Activated CD8-positive, alpha-beta T cell treated with anti-CD3 and anti-CD28 coated beads, Interleukin-2, amount 10 ng/mL, durations not matched to agents 7 days and 5 days (primary cell): ENCODE data around the gene ZNF593. TPM values are rescaled to one million over a fixed set of nuclear protein-coding genes. Genes with fewer than 3 reads are reported as not detected.

Experiments used
- ATAC-seq: fragments of 150-1000 bp; cut with Tn5 transposase; one replicate; pipeline ENCODE4 v1.10.0; 2021; ENCODE audit warnings: moderate library complexity
- CTCF ChIA-PET: fragments of 350-600 bp; sonication (Branson Sonifier 250); formaldehyde crosslinking; loops from one replicate; lab custom pipeline; 2021; ENCODE audit warnings: antibody characterized with exemption; lab: Charles Lee
- POLR2A ChIA-PET: fragments of 350-600 bp; sonication (Branson Sonifier 250); formaldehyde crosslinking; loops from one replicate; lab custom pipeline; 2021; ENCODE audit warnings: antibody characterized with exemption; lab: Charles Lee
- DNase-seq: peaks from one replicate; pipeline ENCODE4 v3.0.0-alpha.2; 2020
- H3K27ac Mint-ChIP-seq: one replicate; pipeline ENCODE4 v1.8.0; 2021; ENCODE audit warnings: mild to moderate bottlenecking, mixed read lengths
- H3K27me3 Mint-ChIP-seq: one replicate; pipeline ENCODE4 v1.8.0; 2021; ENCODE audit warnings: low read depth, mixed read lengths
- H3K36me3 Mint-ChIP-seq: one replicate; pipeline ENCODE4 v1.8.0; 2021; ENCODE audit warnings: low read depth, mixed read lengths
- H3K4me1 Mint-ChIP-seq: one replicate; pipeline ENCODE4 v1.8.0; 2021; ENCODE audit warnings: low read depth, mixed read lengths
- H3K4me3 Mint-ChIP-seq: one replicate; pipeline ENCODE4 v1.8.0; 2021; ENCODE audit warnings: mild to moderate bottlenecking, mixed read lengths
- H3K9me3 Mint-ChIP-seq: one replicate; pipeline ENCODE4 v1.8.0; 2022; ENCODE audit warnings: mixed read lengths; ENCODE audit not compliant: insufficient read depth
- total RNA-seq, 2 experiments: library from RNA; stranded (reverse); gene quantifications; one replicate each; pipeline ENCODE4 v1.2.3, GENCODE V29; 2021

The ZNF593 gene
- total RNA-seq, 2 experiments from 2014 or later: 28.4 to 31.1 TPM

DNA sequence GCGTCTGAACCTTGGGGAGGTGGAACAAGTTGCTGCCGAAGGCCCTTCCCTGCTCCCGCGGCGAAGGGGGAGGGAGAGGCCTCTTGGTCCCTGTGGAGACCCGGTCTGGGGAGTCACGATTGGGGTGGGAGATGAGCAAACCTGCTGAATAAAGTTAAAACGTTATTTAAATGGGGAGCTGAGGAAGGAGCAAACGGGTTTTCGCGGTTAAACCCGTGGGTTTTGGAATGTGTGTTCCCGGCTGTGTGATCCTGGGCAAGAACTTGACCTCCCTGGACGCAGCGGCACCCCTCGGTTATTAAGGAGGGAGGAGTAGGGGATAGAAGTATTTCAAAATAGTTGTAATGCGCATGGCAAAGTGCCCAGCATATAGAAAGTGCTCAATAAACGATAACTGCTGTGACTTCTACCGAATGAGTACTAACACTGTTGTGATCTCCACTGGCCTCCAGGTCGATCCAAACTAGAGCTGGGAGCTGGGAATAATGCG, 7.4 kb upstream of the ZNF593 start:
- H3K36me3 Mint-ChIP-seq: no peaks in the 10 kb centered on the region
- DNase-seq: no peak
- POLR2A ChIA-PET: no interaction called here
- peaks cover 36% of the 10 kb centered on the region for H3K27me3 Mint-ChIP-seq
- CTCF ChIA-PET: interaction anchor here (0.9 to 1.8 kb wide), 6 partner anchors 8 to 255 kb away, joined by 3 to 5 read pairs (median 4); partner anchors contain the start of gene ZNF593
- H3K27ac Mint-ChIP-seq: no peak overlapping the region
- H3K9me3 Mint-ChIP-seq: no peaks in the 10 kb centered on the region
- ATAC-seq: no peak
- H3K4me3 Mint-ChIP-seq: peak overlapping the region; percentile 53
- peaks cover 21% of the 10 kb centered on the region for H3K4me1 Mint-ChIP-seq

DNA sequence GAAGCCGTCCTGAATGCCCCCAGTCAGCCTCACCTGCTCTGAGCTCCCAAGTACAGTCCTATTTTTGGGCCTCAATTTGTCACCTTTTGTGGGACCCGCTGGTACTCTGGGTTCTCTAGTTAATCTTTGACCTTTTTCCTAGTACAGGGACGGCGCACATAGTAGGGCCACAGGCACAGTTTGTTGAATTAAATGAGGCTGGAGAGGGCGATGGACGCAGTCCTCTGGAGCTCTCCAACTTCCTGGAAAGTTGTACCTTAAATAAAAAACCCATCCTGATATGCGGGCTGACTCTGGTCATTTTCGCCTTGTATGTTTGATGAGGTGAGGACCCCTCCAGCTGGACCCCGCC, 6.0 kb upstream of the ZNF593 start:
- H3K27me3 Mint-ChIP-seq: peaks cover 30% of the 10 kb centered on the region
- no peak for ATAC-seq
- no peak for DNase-seq
- no peak overlapping the region for H3K27ac Mint-ChIP-seq
- H3K9me3 Mint-ChIP-seq: no peaks in the 10 kb centered on the region
- CTCF ChIA-PET: interaction anchor here (0.8 to 1.3 kb wide), 3 partner anchors 15 to 72 kb away, joined by 3 to 5 read pairs (median 4); no protein-coding TSS in a partner anchor
- H3K4me3 Mint-ChIP-seq: no peak overlapping the region
- peaks cover 21% of the 10 kb centered on the region for H3K4me1 Mint-ChIP-seq
- H3K36me3 Mint-ChIP-seq: no peaks in the 10 kb centered on the region
- POLR2A ChIA-PET: no interaction called here

DNA sequence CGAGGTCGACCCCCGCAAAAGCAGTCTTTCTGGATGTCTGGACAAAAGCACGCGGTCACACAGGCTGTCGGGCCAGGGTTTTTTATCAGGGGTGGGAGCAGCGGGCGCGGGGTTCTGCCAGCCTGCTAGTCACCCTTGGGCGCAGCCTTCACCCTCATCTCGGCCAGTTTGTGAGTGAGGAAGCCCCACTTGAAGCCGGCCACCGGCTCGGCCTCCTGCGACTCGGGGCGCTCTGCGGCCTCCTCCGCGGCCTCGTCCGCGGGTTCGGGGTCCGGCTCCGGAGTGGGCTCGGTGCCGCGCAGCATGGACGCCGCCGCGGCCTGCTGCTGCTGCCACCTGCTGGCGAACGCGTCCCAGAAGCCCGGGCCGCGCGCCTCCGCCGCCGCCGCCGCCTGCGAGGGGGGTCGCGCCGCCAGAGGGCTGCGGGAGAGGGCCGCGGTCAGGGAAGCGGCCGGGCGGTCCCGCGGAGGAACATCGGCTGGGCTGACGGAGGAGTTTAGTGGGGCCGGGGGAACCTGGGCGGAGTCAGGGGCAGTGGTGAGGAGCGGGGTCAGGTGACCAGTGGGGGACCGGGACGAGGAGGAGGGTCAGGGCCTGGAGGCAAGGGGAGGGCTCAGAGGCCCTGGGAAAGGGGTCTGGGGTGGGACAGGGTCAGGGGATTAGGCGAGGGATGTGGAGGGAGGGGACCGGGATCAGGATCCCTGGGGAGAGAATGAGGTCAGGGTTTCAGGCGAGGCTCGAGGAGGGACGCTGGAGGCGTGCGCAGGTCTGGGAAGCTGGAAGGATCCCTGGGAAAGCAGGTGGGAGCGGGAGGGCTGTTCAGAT, 5.5 kb upstream of the ZNF593 start:
- Mint-ChIP-seq H3K27me3 (peaks cover 30% of the 10 kb centered on the region), H3K4me1 (peaks cover 22% of the 10 kb centered on the region), H3K9me3 (no peaks in the 10 kb centered on the region), H3K27ac (no peak overlapping the region), H3K4me3 (peak overlapping the region; percentile 15), H3K36me3 (no peaks in the 10 kb centered on the region)
- DNase-seq: peak; percentile 55
- peak; percentile 71 for ATAC-seq
- ChIA-PET CTCF (interaction anchor here (0.8 to 1.8 kb wide), 4 partner anchors 15 to 71 kb away, joined by 3 to 5 read pairs (median 4); no protein-coding TSS in a partner anchor), POLR2A (no interaction called here)

DNA sequence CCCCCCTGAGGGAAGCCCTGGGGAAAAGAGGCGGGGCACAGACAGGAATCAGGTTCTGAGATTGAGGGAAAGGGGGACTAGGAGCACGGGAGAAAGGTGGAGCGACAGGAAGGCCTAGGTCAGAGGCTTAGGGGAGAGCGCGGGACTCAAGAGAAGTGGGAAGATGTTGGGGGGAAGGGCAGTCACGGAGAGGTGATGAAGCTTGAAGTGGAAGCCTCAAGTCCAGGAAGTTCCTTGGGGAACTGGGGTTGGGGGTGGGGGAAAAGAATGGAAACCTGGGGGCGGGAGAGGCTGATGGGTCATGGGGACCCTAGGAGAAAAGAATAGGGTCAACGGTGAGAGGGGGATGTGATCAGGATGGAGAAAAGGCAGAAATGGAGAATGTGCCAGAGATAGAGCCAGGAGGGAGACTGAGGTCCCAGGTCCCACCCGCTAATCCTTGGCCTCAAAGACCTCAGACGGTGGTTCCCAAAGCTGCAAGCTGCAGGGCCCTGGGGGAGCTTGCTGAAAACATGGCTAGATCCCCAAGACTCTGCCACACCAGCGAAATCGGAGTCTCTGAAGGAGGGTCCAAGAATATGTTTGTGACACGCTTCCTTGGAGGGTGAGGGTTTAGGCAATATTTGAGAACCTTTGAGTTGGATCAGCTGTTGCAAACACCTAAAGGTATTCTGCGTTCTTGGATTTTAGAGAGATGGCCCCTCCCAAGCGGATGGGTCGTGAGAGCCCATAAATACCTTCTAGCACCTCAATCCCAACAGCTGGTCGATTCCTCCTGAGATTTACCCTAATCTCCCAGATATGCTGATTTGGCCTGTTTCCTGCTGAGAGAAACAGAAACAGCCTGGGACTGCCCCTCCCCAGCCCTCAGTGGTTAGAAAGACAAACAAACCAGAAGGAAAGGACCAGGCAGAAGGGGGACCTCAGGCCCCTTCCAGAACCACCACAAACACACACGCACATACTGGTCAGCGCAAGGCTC, 4.6 kb upstream of the ZNF593 start:
- Mint-ChIP-seq H3K9me3 (no peaks in the 10 kb centered on the region), H3K4me1 (peaks cover 23% of the 10 kb centered on the region), H3K36me3 (no peaks in the 10 kb centered on the region), H3K27ac (no peak overlapping the region), H3K27me3 (peaks cover 27% of the 10 kb centered on the region), H3K4me3 (no peak overlapping the region)
- ChIA-PET CTCF (interaction anchor here (0.8 to 1.8 kb wide), 4 partner anchors 20 to 60 kb away, joined by 3 to 5 read pairs (median 4); no protein-coding TSS in a partner anchor), POLR2A (interaction anchor here (0.7 kb wide), 1 partner anchor 27 kb away, joined by 3 read pairs; no protein-coding TSS in a partner anchor)
- DNase-seq (no peak), ATAC-seq (no peak)

DNA sequence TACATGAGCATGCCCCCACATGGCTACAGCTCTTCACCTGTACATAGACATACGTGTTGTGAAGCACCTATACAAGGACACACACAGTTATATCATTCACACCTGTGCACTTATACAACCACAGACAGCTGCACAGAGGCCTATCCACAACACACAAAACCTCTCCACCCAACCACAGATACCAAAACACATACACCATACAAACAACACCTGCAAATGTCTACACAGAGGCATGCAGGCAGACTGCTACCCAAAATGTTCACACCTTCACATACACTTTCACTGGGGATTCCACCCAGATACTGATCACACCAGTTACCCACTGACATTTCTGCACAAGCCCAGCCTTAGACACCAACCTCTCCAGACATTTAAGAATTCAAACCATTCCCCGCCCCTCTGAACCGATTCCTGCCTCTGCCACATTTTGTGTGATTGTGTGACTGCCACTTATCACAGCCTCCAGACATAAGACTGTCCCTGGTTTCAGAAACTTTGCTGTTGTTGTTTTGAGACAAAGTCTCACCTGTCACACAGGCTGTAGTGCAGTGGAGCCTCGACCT, 2.9 kb upstream of the ZNF593 start:
- POLR2A ChIA-PET: no interaction called here
- H3K27me3 Mint-ChIP-seq: peaks cover 24% of the 10 kb centered on the region
- CTCF ChIA-PET: interaction anchor here (1.2 kb wide), 1 partner anchor 126 kb away, joined by 3 read pairs; no protein-coding TSS in a partner anchor
- no peak for ATAC-seq
- H3K36me3 Mint-ChIP-seq: peaks cover 4% of the 10 kb centered on the region
- no peak overlapping the region for H3K27ac Mint-ChIP-seq
- no peaks in the 10 kb centered on the region for H3K9me3 Mint-ChIP-seq
- DNase-seq: no peak
- H3K4me3 Mint-ChIP-seq: no peak overlapping the region
- peaks cover 35% of the 10 kb centered on the region for H3K4me1 Mint-ChIP-seq

DNA sequence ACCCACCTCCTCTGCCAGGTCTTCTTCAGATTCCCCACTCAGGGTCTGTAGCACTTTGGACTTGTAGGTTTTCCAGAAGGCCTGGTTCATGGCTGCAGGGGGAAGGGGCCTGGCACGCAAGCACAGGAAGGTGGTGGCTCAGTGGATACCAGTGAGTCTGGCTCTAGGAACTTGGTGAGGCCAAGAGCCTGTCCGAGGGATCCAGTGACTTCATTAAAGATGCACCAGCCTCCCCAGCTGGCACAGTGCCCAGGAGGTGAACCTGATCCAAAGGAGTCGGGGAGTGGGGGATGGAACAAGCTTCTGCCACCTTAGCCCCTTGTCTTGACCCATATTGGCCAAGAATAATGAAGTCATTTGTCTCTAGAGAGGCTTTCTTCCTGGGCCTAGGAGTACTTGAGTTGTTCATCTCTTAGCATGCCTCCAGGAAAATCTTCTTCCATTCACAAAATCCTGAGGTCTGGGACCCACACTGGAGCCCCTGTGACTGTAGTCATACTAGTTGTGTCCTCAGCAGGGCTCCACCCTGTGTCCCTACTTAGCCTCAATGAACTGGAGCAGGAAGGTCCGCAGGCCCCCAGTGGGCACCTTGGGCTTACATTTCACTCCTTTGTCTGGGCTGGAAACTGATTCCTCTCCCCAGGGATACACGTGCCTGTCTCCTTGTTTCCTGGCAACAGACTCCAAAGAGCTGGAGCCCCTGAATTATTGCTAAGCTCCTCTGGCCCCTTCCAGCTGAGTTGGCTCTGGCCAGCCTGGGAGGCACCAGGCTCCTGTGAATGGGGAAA, 1.1 kb upstream of the ZNF593 start, which contains the start of gene C1orf232:
Gene C1orf232, minus strand, starts transcription at position 554 of the 788 bp plus-strand sequence. Its CDS starts 464 bp downstream, at position 90.
- no peak for DNase-seq
- ChIA-PET CTCF (interaction anchor here (0.7 to 4.2 kb wide), 11 partner anchors 10 to 249 kb away, joined by 3 to 69 read pairs (median 9); partner anchors contain the start of genes CEP85, CNKSR1 and FAM110D), POLR2A (no interaction called here)
- H3K4me1 Mint-ChIP-seq: peaks cover 31% of the 10 kb centered on the region
- no peak for ATAC-seq
- peaks cover 16% of the 10 kb centered on the region for H3K27me3 Mint-ChIP-seq
- H3K9me3 Mint-ChIP-seq: no peaks in the 10 kb centered on the region
- peaks cover 4% of the 10 kb centered on the region for H3K36me3 Mint-ChIP-seq
- peak within 1 kb of the TSS; percentile 89 for H3K27ac Mint-ChIP-seq
- peak within 1 kb of the TSS; percentile 89 for H3K4me3 Mint-ChIP-seq

DNA sequence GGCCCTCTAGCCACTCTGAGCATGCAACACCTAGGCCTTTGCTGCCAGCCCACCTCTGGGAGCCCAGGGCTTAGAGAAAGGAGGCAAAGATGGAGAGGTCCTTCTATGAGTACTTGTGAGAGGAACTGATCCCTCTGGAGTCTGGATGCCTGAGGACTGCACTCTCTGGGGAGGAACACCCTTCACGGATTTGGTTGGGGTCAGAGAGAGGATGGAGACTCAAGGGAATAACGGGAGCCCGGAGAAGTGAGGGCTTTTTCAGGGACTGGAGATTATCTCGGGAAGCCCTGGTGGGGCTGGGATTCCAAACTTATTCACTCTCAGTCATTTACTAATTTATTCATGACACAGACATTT, 532 bp upstream of the ZNF593 start:
- ChIA-PET CTCF (interaction anchor here (0.6 to 4.2 kb wide), 49 partner anchors 8 to 276 kb away, joined by 3 to 69 read pairs (median 4); partner anchors contain the start of genes CATSPER4, CD52, CEP85 and CNKSR1), POLR2A (interaction anchor here (0.9 to 1.4 kb wide), 4 partner anchors 11 to 65 kb away, joined by 3 to 6 read pairs (median 4); partner anchors contain the start of gene CEP85)
- Mint-ChIP-seq H3K4me1 (peaks cover 28% of the 10 kb centered on the region), H3K27me3 (peaks cover 13% of the 10 kb centered on the region), H3K4me3 (peak overlapping the region; percentile 89), H3K9me3 (no peaks in the 10 kb centered on the region), H3K36me3 (peaks cover 4% of the 10 kb centered on the region), H3K27ac (peak overlapping the region; percentile 68)
- ATAC-seq: no peak
- no peak for DNase-seq

DNA sequence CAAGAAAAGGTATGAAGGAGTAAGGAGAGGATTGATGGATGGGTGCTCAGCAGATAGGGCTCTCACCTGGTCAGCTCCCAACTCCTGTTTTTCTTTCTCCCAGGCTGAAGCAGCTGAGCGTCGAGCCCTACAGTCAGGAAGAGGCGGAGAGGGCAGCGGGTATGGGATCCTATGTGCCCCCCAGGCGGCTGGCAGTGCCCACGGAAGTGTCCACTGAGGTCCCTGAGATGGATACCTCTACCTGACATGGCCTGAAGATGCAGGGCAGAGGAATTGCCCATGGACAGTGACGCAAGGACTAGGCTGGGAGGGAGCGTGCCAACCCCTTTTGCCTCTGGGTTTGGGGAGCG, 739 bp downstream of the ZNF593 start:
- peaks cover 6% of the 10 kb centered on the region for H3K27me3 Mint-ChIP-seq
- H3K4me1 Mint-ChIP-seq: peaks cover 22% of the 10 kb centered on the region
- peak overlapping the region; percentile 89 for H3K27ac Mint-ChIP-seq
- ChIA-PET CTCF (interaction anchor here (0.8 to 4.2 kb wide), 38 partner anchors 8 to 247 kb away, joined by 3 to 69 read pairs (median 5); partner anchors contain the start of genes CATSPER4, CD52, CEP85 and CNKSR1), POLR2A (interaction anchor here (0.7 to 1.4 kb wide), 3 partner anchors 14 to 59 kb away, joined by 3 read pairs; partner anchors contain the start of gene PDIK1L)
- H3K9me3 Mint-ChIP-seq: no peaks in the 10 kb centered on the region
- ATAC-seq: no peak
- H3K4me3 Mint-ChIP-seq: peak overlapping the region; percentile 89
- H3K36me3 Mint-ChIP-seq: peaks cover 4% of the 10 kb centered on the region
- no peak for DNase-seq

DNA sequence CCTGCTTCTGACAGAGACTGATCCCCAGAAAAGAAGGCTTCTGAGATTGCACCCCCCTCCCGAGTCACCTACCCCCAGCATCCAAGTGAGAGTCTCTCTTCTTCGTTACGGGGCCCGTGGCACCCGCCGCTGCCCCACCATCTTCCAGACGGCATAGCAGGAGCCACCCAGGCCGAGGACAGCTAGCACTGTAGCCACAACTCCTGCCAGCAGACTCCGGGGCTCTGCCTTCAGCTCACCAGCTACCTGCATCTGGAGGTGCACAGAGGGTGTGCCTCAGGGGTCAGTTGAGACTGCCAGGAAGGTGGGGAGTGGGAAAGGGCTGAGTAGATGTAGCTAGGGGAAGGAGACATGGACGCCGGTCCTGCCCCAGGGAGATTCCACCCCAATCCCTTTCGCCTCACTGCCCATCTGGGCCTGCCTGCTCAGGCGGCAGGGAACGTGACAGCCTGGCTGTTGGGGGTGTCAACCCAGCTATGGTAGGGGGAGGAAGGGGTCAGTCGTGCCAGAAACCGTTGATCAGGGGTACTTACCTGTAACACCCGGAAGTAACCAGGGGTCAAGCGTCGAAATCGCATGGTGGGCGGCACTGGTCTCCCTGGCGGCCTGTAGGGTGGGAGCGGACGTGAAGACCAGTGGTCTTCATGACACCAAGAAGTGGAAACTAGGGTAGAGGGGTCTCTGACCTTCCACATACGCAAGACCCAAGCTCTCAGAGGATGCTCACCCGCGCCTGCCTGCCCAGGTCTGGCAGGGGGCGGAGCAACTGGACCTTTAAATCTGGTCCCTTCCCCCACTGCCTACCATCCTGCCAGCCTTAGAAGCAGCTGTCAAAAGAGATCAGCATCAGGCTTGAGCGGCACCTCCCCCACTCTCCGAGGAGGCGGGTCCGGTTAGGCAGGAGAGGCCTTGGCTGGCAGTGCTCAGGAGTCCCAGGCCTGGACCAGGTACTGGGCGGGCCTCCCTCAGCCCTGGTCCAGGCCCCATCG, 1.7 kb downstream of the ZNF593 start, which contains the start of gene ZNF593OS:
Gene ZNF593OS, minus strand, starts transcription at position 749 of the 989 bp plus-strand sequence. Its CDS starts 171 bp downstream, at position 578.
- H3K4me1 Mint-ChIP-seq: peaks cover 22% of the 10 kb centered on the region
- H3K27me3 Mint-ChIP-seq: peaks cover 6% of the 10 kb centered on the region
- peak within 1 kb of the TSS; percentile 89 for H3K4me3 Mint-ChIP-seq
- DNase-seq: no peak
- peaks cover 4% of the 10 kb centered on the region for H3K36me3 Mint-ChIP-seq
- POLR2A ChIA-PET: interaction anchor here (1.1 kb wide), 2 partner anchors 15 to 64 kb away, joined by 3 read pairs; no protein-coding TSS in a partner anchor
- no peak within 1 kb of the TSS for H3K27ac Mint-ChIP-seq
- no peaks in the 10 kb centered on the region for H3K9me3 Mint-ChIP-seq
- ATAC-seq: no peak
- CTCF ChIA-PET: interaction anchor here (0.9 to 4.2 kb wide), 4 partner anchors 26 to 150 kb away, joined by 4 to 69 read pairs (median 6); partner anchors contain the start of gene CEP85
